RWPE2 (cell line): ENCODE measurements around the gene TGFB1.

Source experiments
- ATAC-seq: fragments of 200-7000 bp; cut with Tn5 transposase; 3 replicates; pipeline ENCODE4 v1.9.1; 2021; ENCODE audit warnings: low read depth
- DNase-seq: peaks from one replicate; pipeline ENCODE4 v3.0.0-alpha.2; 2020; ENCODE audit warnings: low spot score
- H3K27ac ChIP-seq: fragments of 450-650 bp; 2 replicates; pipeline ENCODE4 v1.5.1; 2017; ENCODE audit warnings: mild to moderate bottlenecking; ENCODE audit not compliant: poor library complexity, severe bottlenecking
- H3K27me3 ChIP-seq: fragments of 250-450 bp; sonication (Bioruptor Pico); 2 replicates; pipeline ENCODE4 v1.5.1; 2021; ENCODE audit warnings: mild to moderate bottlenecking, moderate library complexity; ENCODE audit not compliant: insufficient read depth, poor library complexity, severe bottlenecking
- H3K36me3 ChIP-seq: fragments of 250-450 bp; sonication (Bioruptor Pico); 2 replicates; pipeline ENCODE4 v1.5.1; 2020; ENCODE audit warnings: low read depth, mild to moderate bottlenecking, moderate library complexity
- H3K4me1 ChIP-seq: fragments of 250-450 bp; sonication (Bioruptor Pico); 2 replicates; pipeline ENCODE4 v1.5.1; 2021; ENCODE audit warnings: mild to moderate bottlenecking, moderate library complexity; ENCODE audit not compliant: insufficient read depth, poor library complexity, severe bottlenecking
- H3K4me3 ChIP-seq: fragments of 250-450 bp; sonication (Bioruptor Pico); 2 replicates; pipeline ENCODE4 v1.5.1; 2021; ENCODE audit warnings: mild to moderate bottlenecking, moderate library complexity; ENCODE audit not compliant: severe bottlenecking
- H3K9me3 ChIP-seq: fragments of 250-450 bp; sonication (Bioruptor Pico); 2 replicates; pipeline ENCODE4 v1.5.1; 2021; ENCODE audit warnings: mild to moderate bottlenecking, moderate library complexity; ENCODE audit not compliant: severe bottlenecking
- CTCF ChIP-seq: fragments of 450-650 bp; IDR thresholded peaks from one replicate; pipeline ENCODE4 v1.5.1; 2017; ENCODE audit warnings: mild to moderate bottlenecking, moderate library complexity; ENCODE audit not compliant: poor library complexity, severe bottlenecking

The TGFB1 gene

DNA sequence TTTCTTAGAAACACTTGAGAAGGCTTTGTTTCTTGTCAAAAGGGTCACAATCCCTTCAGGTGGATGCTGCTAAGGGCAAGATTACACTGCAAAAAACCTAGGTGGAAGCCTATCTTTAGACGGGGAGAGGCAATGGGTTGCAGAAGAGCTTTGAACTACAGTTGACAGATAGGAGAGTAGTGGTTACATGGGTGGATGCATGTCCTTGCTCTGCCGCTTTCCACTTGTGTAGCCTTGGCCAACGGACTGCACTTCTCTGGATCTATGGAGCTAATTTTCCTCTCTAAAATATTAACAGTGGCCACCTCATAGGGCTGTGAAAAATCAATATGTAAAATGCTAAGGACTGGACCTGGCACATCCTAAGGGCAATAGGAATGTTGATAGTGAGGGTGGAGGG is 44.9 kb upstream of the TGFB1 start:
- Histone ChIP-seq H3K9me3 (no peaks in the 10 kb centered on the region), H3K4me1 (peaks cover 3% of the 10 kb centered on the region), H3K4me3 (peak overlapping the region; percentile 78), H3K27ac (no peak overlapping the region), H3K27me3 (no peaks in the 10 kb centered on the region), H3K36me3 (no peaks in the 10 kb centered on the region)
- ATAC-seq (no peak), DNase-seq (no peak)
- TF ChIP-seq CTCF: no peak

- H3K36me3 ChIP-seq: no peaks in the 10 kb centered on the region
- peak overlapping the region; percentile 78 for H3K4me3 ChIP-seq
- peaks cover 3% of the 10 kb centered on the region for H3K4me1 ChIP-seq
- peak overlapping the region; percentile 48 for H3K27ac ChIP-seq
- no peak for TF ChIP-seq CTCF
- DNase-seq (no peak), ATAC-seq (no peak)
- H3K27me3 ChIP-seq: no peaks in the 10 kb centered on the region
- no peaks in the 10 kb centered on the region for H3K9me3 ChIP-seq
Measured at GRCh38 chr19:41398050-41398418, 44.3 kb upstream of the TGFB1 start.

DNA sequence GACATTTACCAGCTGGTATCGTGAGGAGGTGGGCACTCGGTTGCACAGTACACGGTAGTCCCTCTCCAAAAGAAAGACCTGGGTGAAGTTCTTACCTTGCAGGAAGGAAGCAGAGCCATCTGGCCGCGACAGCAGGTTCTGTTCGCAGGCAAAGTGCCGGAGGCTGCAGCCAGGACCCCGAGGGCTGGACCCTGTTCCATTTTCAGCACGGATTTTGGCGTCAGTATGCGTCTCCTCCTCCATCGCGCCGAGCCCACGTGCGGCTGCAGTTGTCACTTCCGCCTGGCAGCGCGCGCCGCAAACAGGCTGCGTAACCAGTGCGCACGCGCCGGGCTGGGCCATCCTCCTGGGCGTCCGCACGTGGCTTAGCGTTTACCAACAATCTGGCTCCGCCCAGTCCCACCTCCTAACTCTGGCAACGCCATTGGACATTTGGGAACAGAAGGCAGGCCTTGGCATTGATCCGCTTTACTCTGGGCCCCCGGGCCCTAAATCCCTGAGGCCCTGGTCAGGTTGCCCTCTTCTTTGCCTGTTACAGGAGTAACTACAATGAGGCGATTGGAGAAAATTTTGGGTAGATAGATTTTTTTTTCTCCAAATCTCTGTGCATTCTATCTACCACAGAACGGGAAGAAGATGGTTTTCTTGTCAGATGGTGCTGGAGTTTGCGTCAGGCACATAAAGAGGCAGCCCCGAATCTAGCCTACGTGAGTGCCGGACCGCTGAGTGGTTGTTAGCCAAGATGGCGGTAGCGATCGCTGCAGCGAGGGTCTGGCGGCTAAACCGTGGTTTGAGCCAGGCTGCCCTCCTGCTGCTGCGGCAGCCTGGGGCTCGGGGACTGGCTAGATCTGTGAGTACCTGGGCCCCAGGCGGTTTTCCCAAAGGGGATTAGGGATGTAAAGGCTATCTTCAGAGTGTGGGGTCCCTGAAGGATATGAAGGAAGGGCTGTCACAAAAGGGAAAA is 43.6 kb upstream of the TGFB1 start, which contains the start of the genes BCKDHA and EXOSC5:
Gene BCKDHA (plus strand): TSS at position 733 of the 964 bp plus-strand sequence. CDS start 10 bp downstream, at position 743.
Gene EXOSC5 (minus strand): TSS at position 274 of the 964 bp plus-strand sequence. CDS start 31 bp downstream, at position 243.
- Histone ChIP-seq H3K27me3 (no peaks in the 10 kb centered on the region), H3K4me1 (peaks cover 3% of the 10 kb centered on the region), H3K9me3 (no peaks in the 10 kb centered on the region), H3K4me3 (peak within 1 kb of the TSS; percentile 78), H3K27ac (peak within 1 kb of the TSS; percentile 48), H3K36me3 (no peaks in the 10 kb centered on the region)
- TF ChIP-seq CTCF: no peak
- ATAC-seq (peak; percentile 93), DNase-seq (peak; percentile 99)

DNA sequence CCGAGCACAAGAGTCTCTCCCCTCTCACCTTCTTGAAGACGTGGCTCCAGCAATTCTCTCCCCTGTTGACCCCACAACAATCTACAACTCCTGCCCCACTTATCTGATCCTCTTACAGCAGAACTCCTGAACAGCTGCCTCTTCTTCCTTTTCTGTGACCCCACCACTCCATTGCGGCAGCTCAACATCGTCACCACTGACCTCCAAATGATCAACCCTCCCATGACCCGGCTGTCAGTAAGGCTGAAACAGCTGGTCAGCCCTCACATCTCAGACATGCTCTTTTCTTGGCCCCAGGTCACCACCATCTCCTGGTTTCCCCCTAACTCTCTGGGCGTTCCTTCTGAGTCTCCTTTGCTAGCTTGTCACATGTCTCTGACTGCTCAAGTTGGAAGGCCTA is 41.6 kb upstream of the TGFB1 start:
- Histone ChIP-seq H3K4me3 (no peak overlapping the region), H3K27me3 (no peaks in the 10 kb centered on the region), H3K9me3 (no peaks in the 10 kb centered on the region), H3K27ac (no peak overlapping the region), H3K36me3 (peaks cover 14% of the 10 kb centered on the region), H3K4me1 (peaks cover 3% of the 10 kb centered on the region)
- no peak for TF ChIP-seq CTCF
- DNase-seq (no peak), ATAC-seq (no peak)

DNA sequence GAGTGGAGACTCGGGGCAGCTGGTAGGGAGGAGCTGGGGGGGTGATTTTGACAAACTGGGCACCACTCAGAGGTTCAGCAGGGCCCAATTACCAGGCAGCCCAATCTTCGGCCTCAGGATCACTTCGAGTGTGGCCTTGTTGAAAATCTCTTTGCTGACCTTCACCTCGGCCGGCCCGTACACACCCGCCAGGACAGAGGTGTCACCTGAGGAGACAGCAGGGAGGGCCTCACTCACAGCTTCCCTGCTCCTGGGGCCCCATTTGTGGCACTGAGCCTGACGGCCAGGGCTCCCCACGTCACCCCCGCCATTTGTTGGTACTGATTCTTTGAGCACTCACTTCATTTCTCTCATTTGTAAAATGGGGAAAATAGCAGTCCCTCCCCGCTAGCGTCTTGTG is 39.1 kb upstream of the TGFB1 start:
- ATAC-seq: no peak
- TF ChIP-seq CTCF: no peak

More for the DNA sequence above, 39.1 kb upstream of the TGFB1 start:
- DNase-seq: no peak
- H3K27ac ChIP-seq: no peak overlapping the region
- no peak overlapping the region for H3K4me3 ChIP-seq
- no peaks in the 10 kb centered on the region for H3K9me3 ChIP-seq
- H3K36me3 ChIP-seq: peaks cover 22% of the 10 kb centered on the region
- H3K27me3 ChIP-seq: no peaks in the 10 kb centered on the region
- no peaks in the 10 kb centered on the region for H3K4me1 ChIP-seq
